K562 (cell line): ENCODE measurements around the gene RNGTT. TPM values are rescaled to one million over a fixed set of nuclear protein-coding genes. Genes with fewer than 3 reads are reported as not detected.

Experiments
- ATAC-seq: fragments of 200-7000 bp; cut with Tn5 transposase; 3 replicates; pipeline ENCODE4 v1.9.1; 2020; ENCODE audit warnings: moderate library complexity
- BruUV-seq: library from RNA; stranded (reverse); fragments of 400-500 nt; replicated peaks from 2 replicates; lab custom pipeline; 2021; lab: Mats Ljungman, UMichigan
- CTCF ChIA-PET: fragments of 300-600 bp; formaldehyde crosslinking; extraction: SDS; loops from one replicate; lab custom pipeline; 2021; ENCODE audit warnings: low intra/inter-chr PET ratio; lab: Yijun Ruan, JAX
- POLR2A ChIA-PET: fragments of 300-600, 350-650 bp; sonication (Branson Sonifier 250); formaldehyde crosslinking; extraction: SDS; loops from one replicate; lab custom pipeline; 2021; ENCODE audit warnings: antibody characterized with exemption, inconsistent platforms; lab: Yijun Ruan, JAX
- DNase-seq, 4 experiments: peaks; one replicate each; pipeline versions ENCODE4 v3.0.0 to v3.0.0-alpha.2; 2011 to 2018; ENCODE audit warnings: low spot score in 3 of 4, mixed read lengths in 3 of 4; ENCODE audit errors: extremely low read depth in 1 of 4
- FAIRE-seq: peaks from 2 replicates; lab custom pipeline; 2011; peaks lifted over from hg19 to GRCh38; lab: Jason Lieb, UNC
- H2AFZ ChIP-seq: 2 replicates; pipeline ENCODE4 v1.6.0; 2011; ENCODE audit warnings: low read depth, low read length, control low read depth, inconsistent platforms
- H3K27ac ChIP-seq: fragments of 200-600 bp; 3 replicates; pipeline ENCODE4 v1.8.0; 2011; ENCODE audit warnings: low read depth, mild to moderate bottlenecking, control low read depth, inconsistent platforms, low read length, moderate library complexity, mixed read lengths; ENCODE audit errors: extremely low read depth
- H3K27me3 ChIP-seq, 2 experiments: fragments of 300-600 bp in 1 of 2; 2 replicates in 1 of 2; 3 replicates in 1 of 2; pipeline versions ENCODE4 v1.6.0 to v1.8.0; 2011; ENCODE audit warnings: inconsistent platforms in 2 of 2, low read length in 2 of 2, mild to moderate bottlenecking in 1 of 2, mixed read lengths in 1 of 2, moderate library complexity in 1 of 2; ENCODE audit not compliant: control insufficient read depth in 2 of 2, insufficient read depth in 2 of 2
- H3K36me3 ChIP-seq: fragments of 300-600 bp; 3 replicates; pipeline ENCODE4 v1.8.0; 2011; ENCODE audit warnings: mild to moderate bottlenecking, low read length, inconsistent platforms; ENCODE audit not compliant: control insufficient read depth, insufficient read depth
- H3K4me1 ChIP-seq, 2 experiments: fragments of 200-600 bp in 1 of 2; replicated peaks in 1 of 2; 2 replicates in 1 of 2; 3 replicates in 1 of 2; pipeline versions ENCODE4 v1.5.1 to v1.8.0; 2011; ENCODE audit warnings: inconsistent platforms in 2 of 2, low read length in 2 of 2, mild to moderate bottlenecking in 1 of 2, mixed read lengths in 1 of 2, moderate library complexity in 1 of 2; ENCODE audit not compliant: control insufficient read depth in 2 of 2, insufficient read depth in 2 of 2
- H3K4me2 ChIP-seq: 2 replicates; pipeline ENCODE4 v1.6.1; 2011; ENCODE audit warnings: low read length, control low read depth, inconsistent platforms, mixed read lengths; ENCODE audit not compliant: insufficient read depth
- H3K4me3 ChIP-seq: fragments of 200-600 bp; sonication (generic), shearing (Covaris generic); 2 replicates; pipeline ENCODE4 v1.5.1; 2016; ENCODE audit warnings: control low read depth, inconsistent platforms
- H3K79me2 ChIP-seq: fragments of 200-600 bp; 3 replicates; pipeline ENCODE4 v1.8.0; 2011; ENCODE audit warnings: low read length, inconsistent platforms; ENCODE audit not compliant: control insufficient read depth, insufficient read depth
- H3K9ac ChIP-seq, 2 experiments: 2 replicates each; pipeline versions ENCODE4 v1.6.0 to v1.6.1; 2011; ENCODE audit warnings: low read depth in 2 of 2, low read length in 2 of 2, control low read depth in 1 of 2, inconsistent platforms in 1 of 2, mild to moderate bottlenecking in 1 of 2, mixed read lengths in 1 of 2; ENCODE audit not compliant: insufficient read depth in 1 of 2
- H3K9me1 ChIP-seq: one replicate; pipeline ENCODE4 v1.6.0; 2011; ENCODE audit warnings: inconsistent platforms, mild to moderate bottlenecking, low read length, moderate library complexity; ENCODE audit not compliant: control insufficient read depth, insufficient read depth
- H3K9me3 ChIP-seq: replicated peaks from 2 replicates; pipeline ENCODE4 v1.5.1; 2011; ENCODE audit warnings: low read depth, low read length, inconsistent platforms; ENCODE audit not compliant: control insufficient read depth, insufficient read depth
- H4K20me1 ChIP-seq: replicated peaks from 2 replicates; pipeline ENCODE4 v1.6.1; 2011; ENCODE audit warnings: low read length, inconsistent platforms, mixed read lengths; ENCODE audit not compliant: control insufficient read depth, insufficient read depth
- ETV1 ChIP-seq: fragments of 450-650 bp; conservative IDR thresholded peaks from 2 replicates; pipeline ENCODE4 v1.6.1; 2016; ENCODE audit warnings: missing genetic modification characterization, control low read depth, low read depth, missing compliant biosample characterization
- FOXK2 ChIP-seq, 2 experiments: fragments of 450-650 bp; IDR thresholded peaks in 1 of 2; conservative IDR thresholded peaks in 1 of 2; 2 replicates each; pipeline ENCODE4 v1.6.1; 2016; ENCODE audit warnings: low read depth in 2 of 2, mild to moderate bottlenecking in 1 of 2
- TAF1 ChIP-seq: IDR thresholded peaks from 2 replicates; pipeline ENCODE4 v1.6.1; 2011; ENCODE audit warnings: mild to moderate bottlenecking, low read length, moderate library complexity; ENCODE audit not compliant: insufficient read depth, control insufficient read depth, severe bottlenecking; ENCODE audit errors: extremely low read depth
- WGBS: fragments of 100-300 bp; shearing (Covaris generic); methylation state at CpG from one replicate; pipeline ENCODE4 v1.1.6; 2016; ENCODE audit warnings: low coverage, mixed read lengths; ENCODE audit not compliant: insufficient coverage; ENCODE audit errors: missing lambda C conversion rate; 5-methylcytosine and 5-hydroxymethylcytosine counted together
- in situ Hi-C: fragments of 300-500 bp; cut with MboI; formaldehyde crosslinking; loops from 4 replicates; pipeline ENCODE4 v1.15.0; 2018; ENCODE audit warnings: inconsistent platforms, mixed read lengths
- intact Hi-C: fragments of 100-400 bp; cut with micrococcal nuclease; formaldehyde crosslinking; loops from 2 replicates; pipeline ENCODE4 v1.14.2; 2022
- polyA plus RNA-seq, 8 experiments: library from polyadenylated mRNA; depleted of rRNA in 4 of 8; stranded (reverse) in 5 of 8; unstranded in 3 of 8; fragments of >200 nt; fragmentation: Nextera tagmentation in 2 of 8; fragmentation: Illumina TruSeq in 1 of 8; extraction: Ambion mirVana in 2 of 8; extraction: Trizol in 1 of 8; gene quantifications; 2 replicates each; pipeline versions ENCODE4 v1.2.1 to v1.2.3, GENCODE V29; 2011 to 2014; ENCODE audit warnings: inconsistent platforms in 1 of 8, missing spikeins in 1 of 8
- total RNA-seq, 7 experiments: library from RNA; depleted of rRNA in 6 of 7; stranded (reverse); fragments of >200 nt in 6 of 7; fragmentation: Illumina TruSeq in 2 of 7; extraction: Trizol in 2 of 7; gene quantifications; 2 replicates each; pipeline versions ENCODE4 v1.2.1 to v1.2.3, GENCODE V29; 2011 to 2021; ENCODE audit warnings: low replicate concordance in 1 of 7
- TF ChIP-seq, protein P1 (sequence below): fragments of 450-650 bp; IDR thresholded peaks from 2 replicates; pipeline ENCODE4 v1.6.1; 2016; ENCODE audit warnings: antibody characterized with exemption
- TF ChIP-seq, protein P2 (sequence below): sonication (generic); formaldehyde crosslinking; IDR thresholded peaks from 2 replicates; pipeline ENCODE4 v1.4.0; 2020; ENCODE audit warnings: mild to moderate bottlenecking, missing genetic modification reagents

The RNGTT gene
- total and polyA plus RNA-seq, 9 of the 15 experiments (the other 6 are each of a cell fraction or from before 2014, with no cell fraction given): 6.1 to 31.7 (median 19.5) TPM

DNA sequence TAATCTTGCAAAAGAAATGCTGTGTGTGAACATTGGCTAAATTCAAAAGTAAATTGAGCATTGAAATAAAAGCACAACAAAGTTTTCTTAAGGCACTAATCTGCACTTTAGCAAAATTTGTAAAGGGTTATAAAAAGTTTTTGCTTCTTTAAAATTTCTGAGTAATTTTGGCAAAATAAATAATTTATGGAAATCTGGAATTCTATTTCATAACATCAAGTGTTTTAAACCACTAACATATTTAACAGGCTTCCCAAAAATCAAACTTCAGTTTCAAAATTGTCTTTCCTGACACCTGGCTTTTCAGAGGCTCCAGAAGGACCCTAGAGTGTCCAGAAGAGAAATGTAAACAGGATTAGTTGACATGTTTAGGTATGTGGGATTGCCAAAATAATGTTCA, 4.5 kb upstream of the RNGTT start (continued):
- TF ChIP-seq, protein P1, sequence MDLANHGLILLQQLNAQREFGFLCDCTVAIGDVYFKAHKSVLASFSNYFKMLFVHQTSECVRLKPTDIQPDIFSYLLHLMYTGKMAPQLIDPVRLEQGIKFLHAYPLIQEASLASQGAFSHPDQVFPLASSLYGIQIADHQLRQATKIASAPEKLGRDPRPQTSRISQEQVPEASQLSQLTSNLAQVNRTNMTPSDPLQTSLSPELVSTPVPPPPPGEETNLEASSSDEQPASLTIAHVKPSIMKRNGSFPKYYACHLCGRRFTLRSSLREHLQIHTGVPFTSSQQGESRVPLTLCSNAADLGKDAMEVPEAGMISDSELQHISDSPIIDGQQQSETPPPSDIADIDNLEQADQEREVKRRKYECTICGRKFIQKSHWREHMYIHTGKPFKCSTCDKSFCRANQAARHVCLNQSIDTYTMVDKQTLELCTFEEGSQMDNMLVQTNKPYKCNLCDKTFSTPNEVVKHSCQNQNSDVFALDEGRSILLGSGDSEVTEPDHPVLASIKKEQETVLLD: no peak

DNA sequence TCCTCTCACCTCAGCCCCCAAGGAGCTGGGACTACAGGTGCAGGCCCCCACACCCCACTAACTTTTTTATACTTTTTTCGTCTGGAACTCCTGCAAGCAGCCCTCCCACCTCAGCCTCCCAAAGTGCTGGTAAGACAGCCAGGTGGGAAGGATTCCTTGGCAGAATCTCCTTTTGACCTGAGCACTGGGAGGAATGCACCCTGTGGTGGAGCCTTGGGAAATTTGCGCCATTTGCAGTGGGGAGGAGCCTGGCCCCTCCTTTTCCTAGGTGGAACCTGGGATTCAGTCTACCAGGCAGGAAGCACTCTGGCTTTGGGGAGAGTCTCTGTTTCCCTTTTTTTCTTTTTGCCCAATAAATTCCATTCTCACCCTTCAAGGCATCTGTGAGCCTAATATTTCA, 2.3 kb upstream of the RNGTT start:
- FAIRE-seq: no peak
- peaks cover 36% of the 10 kb centered on the region for H3K79me2 ChIP-seq
- TF ChIP-seq TAF1 (no peak), ETV1 (tag) (no peak), FOXK2 (conservative IDR thresholded peaks at IDR 0.05 in 1 of 2, IDR thresholded peaks at IDR 0.05 in 1 of 2; ENCODE audit: low read depth in 2 of 2) (no peak)
- TF ChIP-seq, protein P2, sequence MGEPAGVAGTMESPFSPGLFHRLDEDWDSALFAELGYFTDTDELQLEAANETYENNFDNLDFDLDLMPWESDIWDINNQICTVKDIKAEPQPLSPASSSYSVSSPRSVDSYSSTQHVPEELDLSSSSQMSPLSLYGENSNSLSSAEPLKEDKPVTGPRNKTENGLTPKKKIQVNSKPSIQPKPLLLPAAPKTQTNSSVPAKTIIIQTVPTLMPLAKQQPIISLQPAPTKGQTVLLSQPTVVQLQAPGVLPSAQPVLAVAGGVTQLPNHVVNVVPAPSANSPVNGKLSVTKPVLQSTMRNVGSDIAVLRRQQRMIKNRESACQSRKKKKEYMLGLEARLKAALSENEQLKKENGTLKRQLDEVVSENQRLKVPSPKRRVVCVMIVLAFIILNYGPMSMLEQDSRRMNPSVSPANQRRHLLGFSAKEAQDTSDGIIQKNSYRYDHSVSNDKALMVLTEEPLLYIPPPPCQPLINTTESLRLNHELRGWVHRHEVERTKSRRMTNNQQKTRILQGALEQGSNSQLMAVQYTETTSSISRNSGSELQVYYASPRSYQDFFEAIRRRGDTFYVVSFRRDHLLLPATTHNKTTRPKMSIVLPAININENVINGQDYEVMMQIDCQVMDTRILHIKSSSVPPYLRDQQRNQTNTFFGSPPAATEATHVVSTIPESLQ (CRISPR knock-in tag): no peak
- TF ChIP-seq, all 486 proteins: peak for 0
- Histone ChIP-seq H3K27me3 (no peaks in the 10 kb centered on the region), H4K20me1 (no peaks in the 10 kb centered on the region), H2AFZ (no peak overlapping the region), H3K36me3 (peaks cover 4% of the 10 kb centered on the region; the same call in 1 of the 3 replicates), H3K4me1 (peaks cover 4 to 9% of the 10 kb centered on the region in 2 experiments; a peak in 4 of 5 replicates), H3K4me3 (no peak overlapping the region), H3K4me2 (no peak overlapping the region), H3K9ac (no peak overlapping the region), H3K9me1 (no peaks in the 10 kb centered on the region), H3K9me3 (peaks cover 4% of the 10 kb centered on the region), H3K27ac (no peak overlapping the region)
- POLR2A ChIA-PET: no interaction called here
- ATAC-seq (no peak), DNase-seq (no peak)
- intact Hi-C loops (no loop called here), in situ Hi-C loops (no loop called here)
- CTCF ChIA-PET: no interaction called here
- 50% methylated on average over 1 of the region's 2 CpGs for WGBS
- BruUV-seq: no TSS peak
